Measurements from ENCODE around the gene ILK.

The ILK gene

GRCh38 chr11:6629892-6630631 is 26.5 kb downstream of the ILK start:
- H3K36me3 ChIP-seq (ENCODE audit: control insufficient read depth, insufficient read depth, low read length): peaks cover 14% of the 10 kb centered on the region
- 22 to 24% methylated on average over 102 of the region's 102 CpGs for WGBS, 2 experiments
- peak overlapping the region; percentile 38 for H3K4me3 ChIP-seq (ENCODE audit: insufficient read depth, low read depth, low read length)

GRCh38 chr11:6630632-6631291 is 27.2 kb downstream of the ILK start:
- WGBS, 2 experiments: 27% methylated on average over 28 of the region's 28 CpGs
- Histone ChIP-seq H3K4me1 (ENCODE audit: control insufficient read depth, insufficient read depth, low read length) (no peaks in the 10 kb centered on the region), H3K36me3 (ENCODE audit: control insufficient read depth, insufficient read depth, low read length) (peaks cover 10% of the 10 kb centered on the region), H3K27ac (ENCODE audit: insufficient read depth, low read depth, low read length, poor library complexity, severe bottlenecking) (no peak overlapping the region), H3K27me3 (ENCODE audit: control insufficient read depth, insufficient read depth, low read length, poor library complexity, severe bottlenecking) (peaks cover 26% of the 10 kb centered on the region), H3K4me3 (ENCODE audit: insufficient read depth, low read depth, low read length) (peak overlapping the region; percentile 38), H3K9me3 (ENCODE audit: control insufficient read depth, low read length) (no peaks in the 10 kb centered on the region)

More at GRCh38 chr11:6629892-6630631, 26.5 kb downstream of the ILK start:
- Histone ChIP-seq H3K9me3 (ENCODE audit: control insufficient read depth, low read length) (no peaks in the 10 kb centered on the region), H3K27me3 (ENCODE audit: control insufficient read depth, insufficient read depth, low read length, poor library complexity, severe bottlenecking) (peaks cover 26% of the 10 kb centered on the region), H3K4me1 (ENCODE audit: control insufficient read depth, insufficient read depth, low read length) (no peaks in the 10 kb centered on the region), H3K27ac (ENCODE audit: insufficient read depth, low read depth, low read length, poor library complexity, severe bottlenecking) (no peak overlapping the region)

- Histone ChIP-seq H3K4me3 (ENCODE audit: insufficient read depth, low read depth, low read length) (no peak overlapping the region), H3K9me3 (ENCODE audit: control insufficient read depth, low read length) (no peaks in the 10 kb centered on the region), H3K4me1 (ENCODE audit: control insufficient read depth, insufficient read depth, low read length) (no peaks in the 10 kb centered on the region), H3K27ac (ENCODE audit: insufficient read depth, low read depth, low read length, poor library complexity, severe bottlenecking) (no peak overlapping the region), H3K36me3 (ENCODE audit: control insufficient read depth, insufficient read depth, low read length) (peaks cover 9% of the 10 kb centered on the region), H3K27me3 (ENCODE audit: control insufficient read depth, insufficient read depth, low read length, poor library complexity, severe bottlenecking) (peaks cover 26% of the 10 kb centered on the region)
- WGBS, 2 experiments: 88 to 93% methylated on average over 11 of the region's 11 CpGs
Measured at GRCh38 chr11:6631361-6631890, 27.9 kb downstream of the ILK start.

GRCh38 chr11:6632116-6633073 is 28.8 kb downstream of the ILK start:
- Histone ChIP-seq H3K4me1 (ENCODE audit: control insufficient read depth, insufficient read depth, low read length) (no peaks in the 10 kb centered on the region), H3K36me3 (ENCODE audit: control insufficient read depth, insufficient read depth, low read length) (peaks cover 6% of the 10 kb centered on the region), H3K4me3 (ENCODE audit: insufficient read depth, low read depth, low read length) (no peak overlapping the region), H3K27me3 (ENCODE audit: control insufficient read depth, insufficient read depth, low read length, poor library complexity, severe bottlenecking) (peaks cover 26% of the 10 kb centered on the region), H3K9me3 (ENCODE audit: control insufficient read depth, low read length) (no peaks in the 10 kb centered on the region), H3K27ac (ENCODE audit: insufficient read depth, low read depth, low read length, poor library complexity, severe bottlenecking) (no peak overlapping the region)
- 95 to 96% methylated on average over 29 of the region's 29 CpGs for WGBS, 2 experiments

GRCh38 chr11:6633422-6634408 is 30.1 kb downstream of the ILK start:
- WGBS, 2 experiments: 93 to 94% methylated on average over 16 of the region's 16 CpGs
- peaks cover 3% of the 10 kb centered on the region for H3K36me3 ChIP-seq (ENCODE audit: control insufficient read depth, insufficient read depth, low read length)
- no peaks in the 10 kb centered on the region for H3K9me3 ChIP-seq (ENCODE audit: control insufficient read depth, low read length)
- peaks cover 26% of the 10 kb centered on the region for H3K27me3 ChIP-seq (ENCODE audit: control insufficient read depth, insufficient read depth, low read length, poor library complexity, severe bottlenecking)
- H3K4me1 ChIP-seq (ENCODE audit: control insufficient read depth, insufficient read depth, low read length): no peaks in the 10 kb centered on the region
- H3K4me3 ChIP-seq (ENCODE audit: insufficient read depth, low read depth, low read length): no peak overlapping the region
- H3K27ac ChIP-seq (ENCODE audit: insufficient read depth, low read depth, low read length, poor library complexity, severe bottlenecking): no peak overlapping the region

GRCh38 chr11:6634534-6634933 is 31.0 kb downstream of the ILK start:
- Histone ChIP-seq H3K36me3 (ENCODE audit: control insufficient read depth, insufficient read depth, low read length) (peaks cover 3% of the 10 kb centered on the region), H3K27me3 (ENCODE audit: control insufficient read depth, insufficient read depth, low read length, poor library complexity, severe bottlenecking) (peaks cover 21% of the 10 kb centered on the region), H3K4me1 (ENCODE audit: control insufficient read depth, insufficient read depth, low read length) (no peaks in the 10 kb centered on the region), H3K27ac (ENCODE audit: insufficient read depth, low read depth, low read length, poor library complexity, severe bottlenecking) (no peak overlapping the region), H3K4me3 (ENCODE audit: insufficient read depth, low read depth, low read length) (no peak overlapping the region), H3K9me3 (ENCODE audit: control insufficient read depth, low read length) (no peaks in the 10 kb centered on the region)
- WGBS, 2 experiments: 83 to 87% methylated on average over 1 of the region's 1 CpG

- peaks cover 4% of the 10 kb centered on the region for H3K36me3 ChIP-seq (ENCODE audit: control insufficient read depth, insufficient read depth, low read length)
- H3K27me3 ChIP-seq (ENCODE audit: control insufficient read depth, insufficient read depth, low read length, poor library complexity, severe bottlenecking): peaks cover 13% of the 10 kb centered on the region
- 82 to 85% methylated on average over 10 of the region's 10 CpGs for WGBS, 2 experiments
- H3K27ac ChIP-seq (ENCODE audit: insufficient read depth, low read depth, low read length, poor library complexity, severe bottlenecking): no peak overlapping the region
- no peak overlapping the region for H3K4me3 ChIP-seq (ENCODE audit: insufficient read depth, low read depth, low read length)
- H3K9me3 ChIP-seq (ENCODE audit: control insufficient read depth, low read length): no peaks in the 10 kb centered on the region
- no peaks in the 10 kb centered on the region for H3K4me1 ChIP-seq (ENCODE audit: control insufficient read depth, insufficient read depth, low read length)
Measured at GRCh38 chr11:6635082-6635932, 31.7 kb downstream of the ILK start.

GRCh38 chr11:6636480-6636879 is 32.9 kb downstream of the ILK start:
- H3K36me3 ChIP-seq (ENCODE audit: control insufficient read depth, insufficient read depth, low read length): peaks cover 7% of the 10 kb centered on the region
- no peaks in the 10 kb centered on the region for H3K4me1 ChIP-seq (ENCODE audit: control insufficient read depth, insufficient read depth, low read length)
- no peak overlapping the region for H3K4me3 ChIP-seq (ENCODE audit: insufficient read depth, low read depth, low read length)
- WGBS, 2 experiments: 90% methylated on average over 3 of the region's 3 CpGs
- no peaks in the 10 kb centered on the region for H3K9me3 ChIP-seq (ENCODE audit: control insufficient read depth, low read length)
- H3K27me3 ChIP-seq (ENCODE audit: control insufficient read depth, insufficient read depth, low read length, poor library complexity, severe bottlenecking): peaks cover 1% of the 10 kb centered on the region
- no peak overlapping the region for H3K27ac ChIP-seq (ENCODE audit: insufficient read depth, low read depth, low read length, poor library complexity, severe bottlenecking)

Data from ectodermal cell (in vitro differentiated cells).